Keratinocyte (primary cell): ENCODE results near the gene NR1H4. TPM values are rescaled to one million over a fixed set of nuclear protein-coding genes. Genes with fewer than 3 reads are reported as not detected.

Experiments
- DNase-seq: peaks from one replicate; pipeline ENCODE4 v3.0.0-alpha.2; 2011; ENCODE audit warnings: low read depth, missing footprints, low spot score
- FAIRE-seq: peaks from 2 replicates; lab custom pipeline; 2011; peaks lifted over from hg19 to GRCh38; lab: Jason Lieb, UNC
- H2AFZ ChIP-seq: 2 replicates; pipeline ENCODE4 v1.6.0; 2012; ENCODE audit warnings: low read length, control low read depth, inconsistent platforms; ENCODE audit not compliant: control insufficient read depth
- H3K27ac ChIP-seq: 2 replicates; pipeline ENCODE4 v1.5.1; 2011; ENCODE audit warnings: low read length; ENCODE audit not compliant: control insufficient read depth, insufficient read depth
- H3K27me3 ChIP-seq: 3 replicates; pipeline ENCODE4 v1.6.0; 2011; ENCODE audit warnings: low read length; ENCODE audit not compliant: control insufficient read depth, insufficient read depth; ENCODE audit errors: extremely low read depth
- H3K36me3 ChIP-seq, 2 experiments: 2 replicates in 1 of 2; 3 replicates in 1 of 2; pipeline ENCODE4 v1.5.1; 2011; ENCODE audit warnings: low read length in 2 of 2, mild to moderate bottlenecking in 1 of 2; ENCODE audit not compliant: control insufficient read depth in 2 of 2, insufficient read depth in 2 of 2; ENCODE audit errors: extremely low read depth in 1 of 2
- H3K4me1 ChIP-seq: 3 replicates; pipeline ENCODE4 v1.5.1; 2011; ENCODE audit warnings: low read length; ENCODE audit not compliant: control insufficient read depth, insufficient read depth; ENCODE audit errors: extremely low read depth
- H3K4me2 ChIP-seq: 3 replicates; pipeline ENCODE4 v1.6.0; 2011; ENCODE audit warnings: low read depth, low read length; ENCODE audit not compliant: control insufficient read depth, insufficient read depth; ENCODE audit errors: extremely low read depth
- H3K4me3 ChIP-seq, 3 experiments: fragments of 200-600 bp in 1 of 3; sonication (generic) in 1 of 3; 2 replicates in 2 of 3; 3 replicates in 1 of 3; pipeline ENCODE4 v1.5.1; 2011 to 2016; ENCODE audit warnings: low read length in 3 of 3, mild to moderate bottlenecking in 3 of 3, control low read depth in 2 of 3, inconsistent platforms in 1 of 3, low read depth in 1 of 3, mixed read lengths in 1 of 3, mixed run types in 1 of 3, moderate library complexity in 1 of 3; ENCODE audit not compliant: control insufficient read depth in 2 of 3, insufficient read depth in 2 of 3; ENCODE audit errors: extremely low read depth in 1 of 3
- H3K79me2 ChIP-seq: 2 replicates; pipeline ENCODE4 v1.6.0; 2012; ENCODE audit warnings: low read length; ENCODE audit not compliant: control insufficient read depth, insufficient read depth
- H3K9ac ChIP-seq: 3 replicates; pipeline ENCODE4 v1.6.0; 2011; ENCODE audit warnings: low read length; ENCODE audit not compliant: control insufficient read depth, insufficient read depth; ENCODE audit errors: extremely low read depth
- H3K9me1 ChIP-seq: 3 replicates; pipeline ENCODE4 v1.6.0; 2011; ENCODE audit warnings: low read length; ENCODE audit not compliant: control insufficient read depth, insufficient read depth; ENCODE audit errors: extremely low read depth
- H3K9me3 ChIP-seq: 2 replicates; pipeline ENCODE4 v1.5.1; 2012; ENCODE audit warnings: low read depth, low read length; ENCODE audit not compliant: control insufficient read depth
- H4K20me1 ChIP-seq: 3 replicates; pipeline ENCODE4 v1.6.0; 2011; ENCODE audit warnings: low read length; ENCODE audit not compliant: control insufficient read depth, insufficient read depth; ENCODE audit errors: extremely low read depth
- CTCF ChIP-seq, 3 experiments: IDR thresholded peaks in 1 of 3; conservative IDR thresholded peaks in 1 of 3; optimal IDR thresholded peaks in 1 of 3; 2 replicates in 2 of 3; 3 replicates in 1 of 3; pipeline versions ENCODE3 to v1.5.1; 2011; ENCODE audit warnings: low read length in 3 of 3, mild to moderate bottlenecking in 3 of 3, moderate library complexity in 2 of 3, control low read depth in 1 of 3, inconsistent platforms in 1 of 3; ENCODE audit not compliant: insufficient read depth in 2 of 3; ENCODE audit errors: extremely low read depth in 1 of 3
- EZH2 ChIP-seq: IDR thresholded peaks from one replicate; pipeline ENCODE4 v1.6.1; 2012; ENCODE audit warnings: inconsistent platforms, mild to moderate bottlenecking, low read length, moderate library complexity
- dilution Hi-C: fragments of 300-500 bp; cut with MboI; formaldehyde crosslinking; loops from one replicate; pipeline ENCODE4 v1.7.0; 2020; ENCODE audit warnings: low sequenced_read_pairs; ENCODE audit not compliant: extremely low pct_ligation_motif_present
- polyA minus RNA-seq, 3 experiments: library from RNA; depleted of rRNA, polyadenylated mRNA; stranded (reverse); fragments of >200 nt; gene quantifications; 1 replicate in 1 of 3; 2 replicates in 1 of 3; 3 replicates in 1 of 3; pipeline ENCODE4 v1.2.3, GENCODE V29; 2011
- polyA plus RNA-seq, 5 experiments: library from polyadenylated mRNA; depleted of rRNA in 3 of 5; stranded (reverse) in 3 of 5; stranded (forward) in 1 of 5; unstranded in 1 of 5; fragments of >200 nt; gene quantifications; 1 replicate in 1 of 5; 2 replicates in 3 of 5; 3 replicates in 1 of 5; pipeline versions ENCODE4 v1.2.1 to v1.2.3, GENCODE V29; 2011 to 2012; ENCODE audit warnings: missing spikeins in 2 of 5, low read depth in 1 of 5, low replicate concordance in 1 of 5

The NR1H4 gene
- polyA plus RNA-seq (not detected in 3 replicates), polyA minus RNA-seq (not detected in 3 replicates)
- polyA plus RNA-seq (2011; ENCODE audit: low read depth): not detected
- polyA plus RNA-seq (2011; cell fraction: cytosol; rRNA removed): not detected in 2 replicates
- polyA plus RNA-seq (2011; cell fraction: nucleus; rRNA removed): not detected in 2 replicates
- polyA plus RNA-seq (2012; ENCODE audit: low replicate concordance): not detected in 2 replicates
- polyA minus RNA-seq (2011; cell fraction: cytosol; rRNA and poly(A)+ RNA removed): not detected
- not detected in 2 replicates for polyA minus RNA-seq (2011; cell fraction: nucleus; rRNA and poly(A)+ RNA removed)

- no peaks in the 10 kb centered on the region for H4K20me1 ChIP-seq
- no peak for TF ChIP-seq CTCF (optimal IDR thresholded peaks at IDR 0.05 in 1 of 3, IDR thresholded peaks at IDR 0.05 in 1 of 3, conservative IDR thresholded peaks at IDR 0.05 in 1 of 3; ENCODE audit: extremely low read depth in 1 of 3, insufficient read depth in 2 of 3, low read length in 3 of 3)
- no peak for TF ChIP-seq EZH2
- H3K79me2 ChIP-seq: no peaks in the 10 kb centered on the region
- H3K9ac ChIP-seq: no peak within 1 kb of the TSS
- FAIRE-seq (no peak), DNase-seq (no peak)
- no peak within 1 kb of the TSS for H2AFZ ChIP-seq
- H3K9me3 ChIP-seq: no peaks in the 10 kb centered on the region
- no peaks in the 10 kb centered on the region for H3K9me1 ChIP-seq
- no peak within 1 kb of the TSS for H3K4me2 ChIP-seq
- dilution Hi-C loops: no loop called here
- H3K4me3 ChIP-seq: no peak within 1 kb of the TSS
- H3K4me1 ChIP-seq: no peaks in the 10 kb centered on the region
- no peaks in the 10 kb centered on the region for H3K36me3 ChIP-seq
- H3K27me3 ChIP-seq: no peaks in the 10 kb centered on the region
- no peak within 1 kb of the TSS for H3K27ac ChIP-seq
These were observed at the start of gene NR1H4 for GRCh38 chr12:100473716-100474150. Gene NR1H4, plus strand, starts transcription at chr12:100473866. Its CDS starts 19,458 bp downstream, at chr12:100493324.

GRCh38 chr12:100426145-100426544 is 47.5 kb upstream of the NR1H4 start:
- H3K9me1 ChIP-seq: no peaks in the 10 kb centered on the region
- H4K20me1 ChIP-seq: no peaks in the 10 kb centered on the region
- peaks cover 10% of the 10 kb centered on the region for H3K4me1 ChIP-seq
- H2AFZ ChIP-seq: no peak overlapping the region
- no peak overlapping the region for H3K27ac ChIP-seq
- dilution Hi-C loops: no loop called here
- no peak for TF ChIP-seq CTCF (optimal IDR thresholded peaks at IDR 0.05 in 1 of 3, IDR thresholded peaks at IDR 0.05 in 1 of 3, conservative IDR thresholded peaks at IDR 0.05 in 1 of 3; ENCODE audit: extremely low read depth in 1 of 3, insufficient read depth in 2 of 3, low read length in 3 of 3)
- no peak for TF ChIP-seq EZH2
- H3K79me2 ChIP-seq: no peaks in the 10 kb centered on the region
- no peak for DNase-seq
- no peaks in the 10 kb centered on the region for H3K9me3 ChIP-seq
- H3K36me3 ChIP-seq: no peaks in the 10 kb centered on the region
- no peak for FAIRE-seq
- no peaks in the 10 kb centered on the region for H3K27me3 ChIP-seq
- H3K9ac ChIP-seq: no peak overlapping the region
- no peak overlapping the region for H3K4me3 ChIP-seq
- no peak overlapping the region for H3K4me2 ChIP-seq
